NCI-H1694 treated with DMSO at 0.1 percent for 48 hours (cell line): ENCODE data around the gene WASF2.

ENCODE experiments used
- DNase-seq: peaks from one replicate; lab custom pipeline; 2025; lab: John Stamatoyannopoulos, UW

WASF2 gene

GRCh38 chr1:27357281-27358037 lies 132.5 kb downstream of the WASF2 start:
- DNase-seq, result peak; percentile 25

- no peak for DNase-seq
These were observed 133.2 kb downstream of the WASF2 start for GRCh38 chr1:27356619-27357280.

GRCh38 chr1:27356277-27356618 lies 133.7 kb downstream of the WASF2 start:
- no peak for DNase-seq

- no peak for DNase-seq
These were observed 134.3 kb downstream of the WASF2 start for GRCh38 chr1:27355683-27356082.
